Testis (tissue), 3 donors: ENCODE measurements around the gene MPP1. TPM values are rescaled to one million over a fixed set of nuclear protein-coding genes. Genes with fewer than 3 reads are reported as not detected.

ENCODE experiments used
- DNase-seq: peaks from one replicate; pipeline ENCODE4 v3.0.0-alpha.2; 2019
- H3K27ac ChIP-seq, 2 donors: fragments of 200-600 bp; sonication (generic); one replicate each; pipeline ENCODE4 v1.5.1; 2019
- H3K27me3 ChIP-seq: fragments of 200-600 bp; sonication (generic); one replicate; pipeline ENCODE4 v1.5.1; 2019
- H3K36me3 ChIP-seq: fragments of 200-600 bp; sonication (generic); one replicate; pipeline ENCODE4 v1.5.1; 2017; ENCODE audit warnings: low read depth; ENCODE audit errors: missing control alignments
- H3K4me1 ChIP-seq: fragments of 200-600 bp; sonication (generic); one replicate; pipeline ENCODE4 v1.5.1; 2019
- H3K4me3 ChIP-seq, 2 donors: fragments of 200-600 bp; sonication (generic); one replicate each; pipeline ENCODE4 v1.5.1; 2017 to 2019
- H3K9me3 ChIP-seq: fragments of 200-600 bp; sonication (generic); one replicate; pipeline ENCODE4 v1.5.1; 2017
- CTCF ChIP-seq, 3 experiments: fragments of 450-650 bp in 2 of 3; fragments of 200-600 bp in 1 of 3; sonication (generic) in 1 of 3; IDR thresholded peaks; one replicate each; pipeline ENCODE4 v1.5.1; 2016 to 2019; ENCODE audit warnings: antibody characterized with exemption in 3 of 3, mild to moderate bottlenecking in 2 of 3, moderate library complexity in 1 of 3
- POLR2A ChIP-seq: fragments of 450-650 bp; IDR thresholded peaks from one replicate; pipeline ENCODE4 v1.6.1; 2017; ENCODE audit warnings: antibody characterized with exemption, mild to moderate bottlenecking, moderate library complexity
- WGBS, 2 donors: methylation state at CpG; one replicate each; pipeline ENCODE4 v1.1.5; 2018; 5-methylcytosine and 5-hydroxymethylcytosine counted together
- intact Hi-C: fragments of 100-400 bp; cut with DNase I; formaldehyde crosslinking; loops from one replicate; pipeline ENCODE4 v1.15.1; 2023; ENCODE audit warnings: low total_unique reads
- polyA plus RNA-seq: library from polyadenylated mRNA; stranded (reverse); fragments of 350-450 nt; fragmentation: Illumina TruSeq; extraction: RNeasy Lipid Tissue Mini Kit (QIAGEN cat#74804); gene quantifications from one replicate; pipeline ENCODE4 v1.2.3, GENCODE V29; 2014; ENCODE audit warnings: low read depth, low replicate concordance; ENCODE audit not compliant: insufficient read depth
- total RNA-seq, 2 donors: library from RNA; depleted of rRNA; stranded (reverse); fragments of >200 nt; gene quantifications; one replicate each; pipeline ENCODE4 v1.2.3, GENCODE V29; 2016

MPP1 gene
- total and polyA plus RNA-seq, 3 donors from 2014 or later = 21.9 to 46.2 (median 36.4) TPM

- TF ChIP-seq CTCF (IDR thresholded peaks at IDR 0.05) (no peak), POLR2A (no peak)
- H3K4me3 ChIP-seq = no peak within 1 kb of the TSS
- no peaks in the 10 kb centered on the region for H3K36me3 ChIP-seq
- H3K4me1 ChIP-seq = no peaks in the 10 kb centered on the region
- H3K27me3 ChIP-seq = no peaks in the 10 kb centered on the region
- DNase-seq = no peak
- intact Hi-C loops = no loop called here
- H3K27ac ChIP-seq = no peak within 1 kb of the TSS
- WGBS, 2 donors = 89 to 95% methylated on average over 3 of the region's 3 CpGs
- H3K9me3 ChIP-seq = no peaks in the 10 kb centered on the region
Observed at GRCh38 chrX:154834562-154834961, 29.3 kb upstream of the MPP1 start, which contains the start of gene SMIM9. Gene SMIM9, minus strand, starts transcription at chrX:154834662. Its CDS starts 3,806 bp downstream, at chrX:154830856.

DNA sequence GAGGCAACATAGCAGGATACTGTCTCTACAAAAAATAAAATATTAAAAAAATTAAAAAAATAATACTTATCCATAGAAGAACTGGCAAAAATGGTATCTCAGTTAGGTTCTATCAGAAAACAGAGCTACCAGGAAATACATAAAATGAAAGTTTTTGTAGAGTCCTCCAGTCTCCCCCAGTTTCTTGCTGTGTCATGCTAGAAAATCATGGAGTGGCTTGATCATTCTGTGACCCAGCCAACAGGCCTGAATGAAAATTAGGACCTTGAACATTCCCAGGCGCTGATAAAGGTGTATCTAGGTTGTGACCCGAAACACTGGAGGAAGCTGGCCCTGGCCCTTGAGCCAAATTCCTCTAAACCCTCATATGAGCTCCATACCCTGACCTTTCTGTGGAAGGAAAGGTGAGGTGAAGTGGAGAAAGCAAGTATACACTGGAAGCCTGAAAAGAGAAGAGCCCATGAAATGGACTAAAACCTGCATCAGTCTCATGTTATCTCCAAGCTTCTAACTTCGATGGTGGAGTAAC lies 28.5 kb upstream of the MPP1 start:
- Histone ChIP-seq H3K9me3 (no peaks in the 10 kb centered on the region), H3K36me3 (no peaks in the 10 kb centered on the region), H3K27ac (no peak overlapping the region), H3K4me3 (no peak overlapping the region), H3K4me1 (no peaks in the 10 kb centered on the region), H3K27me3 (no peaks in the 10 kb centered on the region)
- TF ChIP-seq CTCF (IDR thresholded peaks at IDR 0.05) (no peak), POLR2A (no peak)
- intact Hi-C loops = no loop called here
- 81 to 100% methylated on average over 1 to 3 of the region's 3 CpGs for WGBS, 2 donors
- DNase-seq = no peak

- TF ChIP-seq POLR2A (no peak), CTCF (IDR thresholded peaks at IDR 0.05) (no peak)
- 29 to 43% methylated on average over 1 of the region's 1 CpG for WGBS, 2 donors
- Histone ChIP-seq H3K27me3 (no peaks in the 10 kb centered on the region), H3K36me3 (no peaks in the 10 kb centered on the region), H3K4me3 (no peak overlapping the region), H3K9me3 (no peaks in the 10 kb centered on the region), H3K27ac (no peak overlapping the region), H3K4me1 (no peaks in the 10 kb centered on the region)
- intact Hi-C loops = no loop called here
- DNase-seq = no peak
Observed at GRCh38 chrX:154829926-154830442, 24.7 kb upstream of the MPP1 start.

DNA sequence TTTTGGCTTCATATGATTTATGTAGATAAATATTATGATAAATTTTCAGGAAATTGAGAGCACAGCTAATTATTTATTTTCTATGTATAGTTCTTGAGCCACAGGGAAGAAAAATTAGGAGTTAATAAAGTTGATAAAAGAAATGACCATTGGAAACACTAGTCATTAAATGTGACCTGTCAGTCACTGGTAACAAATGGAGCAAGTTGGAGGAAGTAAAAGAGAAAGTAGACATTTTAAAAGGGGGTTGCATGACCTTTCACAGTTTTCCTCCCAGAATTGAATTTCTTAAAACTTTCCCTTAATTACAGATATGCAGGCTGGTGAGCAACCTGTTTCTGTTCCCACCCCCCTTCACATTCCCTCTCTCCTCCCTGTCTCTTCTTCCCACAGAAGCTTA lies 23.8 kb upstream of the MPP1 start:
- no peaks in the 10 kb centered on the region for H3K4me1 ChIP-seq
- H3K27me3 ChIP-seq = no peaks in the 10 kb centered on the region
- no peaks in the 10 kb centered on the region for H3K36me3 ChIP-seq
- no peak for DNase-seq
- no peak overlapping the region for H3K27ac ChIP-seq
- H3K9me3 ChIP-seq = no peaks in the 10 kb centered on the region
- intact Hi-C loops = no loop called here
- no peak for TF ChIP-seq CTCF (IDR thresholded peaks at IDR 0.05)
- no peak for TF ChIP-seq POLR2A
- H3K4me3 ChIP-seq = no peak overlapping the region

- no peaks in the 10 kb centered on the region for H3K4me1 ChIP-seq
- H3K4me3 ChIP-seq = no peak overlapping the region
- no peaks in the 10 kb centered on the region for H3K36me3 ChIP-seq
- DNase-seq = no peak
- WGBS, 2 donors = 92 to 100% methylated on average over 1 to 2 of the region's 2 CpGs
- no peaks in the 10 kb centered on the region for H3K9me3 ChIP-seq
- no peaks in the 10 kb centered on the region for H3K27me3 ChIP-seq
- no peak for TF ChIP-seq CTCF (IDR thresholded peaks at IDR 0.05)
- TF ChIP-seq POLR2A = no peak
- H3K27ac ChIP-seq = no peak overlapping the region
- intact Hi-C loops = no loop called here
Observed at GRCh38 chrX:154828016-154828408, 22.7 kb upstream of the MPP1 start.
